C1 segment of cervical spinal cord (tissue), 14 donors: ENCODE data around the gene ZNF606.
A peak's percentile ranks its signal among the peaks of the same experiment; 100 is the strongest.
"Not testable (repeated sequence)": the region's sequence is repeated elsewhere in the genome, so short reads cannot be mapped to it uniquely, and the experiment has no call there.

Experiments used
- DNase-seq, 14 donors: peaks; one replicate each; lab custom pipeline; 2025; lab: John Stamatoyannopoulos, UW

Gene ZNF606

GRCh38 chr19:58010507-58010906 is 7.9 kb upstream of the ZNF606 start:
- DNase-seq = no peak

DNA sequence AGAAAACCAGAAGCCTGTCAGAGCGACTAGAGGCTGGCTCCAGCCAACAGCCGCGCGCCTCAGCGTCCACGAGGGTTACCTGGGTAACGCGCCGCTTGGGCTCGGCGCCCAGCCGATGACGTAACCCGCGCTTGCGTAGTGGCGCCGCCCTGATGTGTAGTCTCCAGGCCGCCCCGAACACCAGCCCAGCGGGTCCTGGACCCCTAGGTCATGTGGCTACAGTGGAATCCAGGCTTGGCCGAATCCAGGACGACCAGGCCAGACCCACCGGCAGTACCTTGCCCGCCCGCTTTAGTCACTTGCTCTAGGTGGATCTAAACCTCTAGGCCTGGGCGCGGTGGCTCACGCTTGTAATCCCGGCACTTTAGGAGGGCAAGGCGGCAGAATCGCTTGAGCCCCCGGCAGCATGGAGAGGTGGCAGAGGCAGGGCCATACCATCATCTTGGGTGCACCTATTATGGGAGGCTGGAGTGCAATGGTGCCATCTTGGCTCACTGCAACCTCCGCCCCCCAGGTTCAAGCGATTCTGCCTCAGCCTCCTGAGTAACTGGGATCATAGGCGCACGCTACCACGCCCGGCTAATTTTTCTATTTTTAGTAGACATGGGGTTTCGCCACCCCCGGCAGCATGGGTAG is 7.2 kb upstream of the ZNF606 start:
- peak; percentile 20 to 93 (median 82) for DNase-seq

DNA sequence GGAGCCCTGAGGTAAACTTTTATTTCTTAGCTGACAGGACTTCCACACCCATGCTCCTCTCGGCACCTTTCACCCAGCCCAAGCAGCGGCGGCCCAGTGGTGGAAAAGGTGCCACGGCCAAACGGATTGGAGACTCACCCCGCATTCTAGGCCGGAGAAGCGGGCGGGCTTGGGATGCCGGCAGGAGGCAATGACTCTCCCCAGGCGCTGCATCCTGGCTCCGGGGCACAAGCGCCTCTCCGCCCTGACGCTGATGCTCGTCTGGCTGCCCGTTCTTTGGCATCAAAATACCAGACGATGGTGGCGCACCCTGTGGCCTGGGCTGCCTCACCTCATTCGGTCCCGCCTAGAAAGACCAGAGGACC is 6.7 kb upstream of the ZNF606 start:
- DNase-seq = no peak

DNA sequence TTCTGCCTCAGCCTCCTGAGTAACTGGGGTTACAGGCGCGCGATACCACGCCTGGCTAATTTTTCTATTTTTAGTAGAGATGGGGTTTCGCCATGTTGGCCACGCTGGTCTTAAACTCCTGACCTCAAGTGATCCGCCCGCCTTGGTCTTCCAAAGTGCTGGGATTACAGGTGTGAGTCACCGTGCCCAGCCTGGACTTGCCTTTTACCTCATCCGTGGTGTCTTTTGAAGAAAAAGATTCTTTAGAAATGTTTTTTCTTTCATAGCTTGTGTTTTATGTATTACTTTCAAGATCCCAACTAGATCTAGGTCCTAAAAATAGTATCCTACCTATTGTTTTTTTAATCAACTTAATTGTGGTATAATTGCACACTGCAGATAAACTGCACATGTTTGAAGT is 6.3 kb upstream of the ZNF606 start:
- not testable (repeated sequence) for DNase-seq

- no peak for DNase-seq
Measured at GRCh38 chr19:58007285-58007684, 4.7 kb upstream of the ZNF606 start.

- DNase-seq = peak in 1 of 14 donors; percentile 32
Measured at GRCh38 chr19:58003174-58003828, 681 bp upstream of the ZNF606 start.

DNA sequence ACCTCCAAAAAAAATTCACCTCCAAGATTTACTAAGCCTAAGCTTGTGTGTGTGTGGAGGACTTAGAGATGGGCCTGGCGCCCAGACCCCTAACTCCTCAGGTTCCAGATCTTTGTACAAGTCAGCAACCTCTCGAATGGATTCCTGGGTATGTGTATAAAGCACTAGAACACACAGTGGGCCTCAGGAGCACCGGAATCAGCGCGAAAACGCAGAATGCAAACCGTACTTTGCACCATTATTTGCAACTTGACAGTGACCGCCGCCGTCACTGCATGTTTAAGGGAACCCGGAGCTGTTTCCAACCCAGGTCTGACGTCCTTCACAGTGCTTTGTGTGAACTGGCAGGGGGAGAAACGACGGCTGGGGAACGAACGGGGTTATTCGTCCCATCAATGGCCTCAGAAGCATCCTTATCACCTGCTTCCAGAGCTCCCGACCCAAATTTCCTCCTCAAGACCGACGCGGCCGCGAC is 688 bp downstream of the ZNF606 start:
- peak in 1 of 14 donors; percentile 58 for DNase-seq

DNA sequence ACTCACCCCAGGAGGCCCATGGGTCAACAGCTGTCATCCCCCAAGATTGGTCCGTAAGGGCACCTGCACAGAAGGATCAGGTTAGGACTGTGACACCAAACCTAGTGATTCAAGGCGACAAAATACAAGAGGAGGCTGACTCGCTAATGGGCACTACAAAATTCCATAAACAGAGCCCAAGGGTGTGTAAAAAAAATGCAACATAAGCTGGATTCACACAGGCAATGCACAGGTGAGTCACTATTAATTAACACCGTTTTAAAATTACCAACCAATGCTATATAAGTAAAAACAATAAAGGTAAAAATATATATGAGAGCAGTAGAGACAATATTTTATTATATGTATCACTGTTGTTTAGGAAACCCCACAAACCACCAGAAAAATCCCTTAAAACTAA is 1.9 kb downstream of the ZNF606 start:
- no peak for DNase-seq

GRCh38 chr19:57992841-57993240 is 9.8 kb downstream of the ZNF606 start:
- DNase-seq = no peak

- no peak for DNase-seq
Measured at GRCh38 chr19:57978586-57979289, 23.9 kb downstream of the ZNF606 start.

DNA sequence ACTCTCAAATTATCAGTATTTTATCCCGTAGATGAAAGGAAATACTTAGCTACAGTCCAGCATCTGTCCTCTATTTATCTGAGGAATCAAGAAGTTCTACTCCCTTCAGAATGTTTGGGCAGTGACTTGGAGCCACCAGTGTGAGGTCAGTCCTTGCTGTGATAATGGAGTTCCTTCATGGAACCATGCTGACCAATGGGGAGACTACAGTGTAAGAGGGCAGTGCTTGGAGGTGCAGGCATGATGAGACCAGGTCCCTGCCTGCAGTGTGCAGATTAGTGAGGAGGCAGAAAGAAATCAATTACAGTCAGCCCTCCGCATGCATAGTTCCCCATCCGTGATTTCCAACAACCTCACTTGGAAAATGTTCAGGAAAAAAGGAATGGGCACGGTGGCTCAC is 28.2 kb downstream of the ZNF606 start, which contains the start of gene C19orf18:
Gene C19orf18 (minus strand): TSS at position 101 of the 400 bp plus-strand sequence. CDS start 102 bp downstream, outside the sequence.
- no peak for DNase-seq

GRCh38 chr19:57964761-57965160 is 37.9 kb downstream of the ZNF606 start:
- DNase-seq = no peak

DNA sequence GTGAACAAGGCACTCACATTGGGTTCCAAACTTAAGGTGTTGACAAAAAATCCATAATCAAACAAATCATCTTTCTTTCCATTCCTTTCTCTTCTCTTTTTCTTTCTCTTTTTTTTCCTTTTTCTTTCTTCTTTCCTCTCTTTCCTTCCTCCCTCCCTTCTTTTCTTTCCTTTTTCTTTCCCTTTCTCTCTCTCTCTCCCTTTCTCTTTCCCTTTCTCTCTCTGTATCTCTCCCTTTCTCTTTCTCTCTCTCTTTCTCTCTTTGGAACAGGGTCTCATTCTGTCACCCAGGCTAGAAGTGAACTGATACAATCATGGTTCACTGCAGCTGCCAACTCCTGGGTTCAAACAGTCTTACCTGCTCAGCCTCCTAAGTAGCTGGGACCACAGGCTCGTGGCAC is 40.8 kb downstream of the ZNF606 start:
- DNase-seq = no peak

GRCh38 chr19:57954996-57955395 is 47.6 kb downstream of the ZNF606 start:
- no peak for DNase-seq

DNA sequence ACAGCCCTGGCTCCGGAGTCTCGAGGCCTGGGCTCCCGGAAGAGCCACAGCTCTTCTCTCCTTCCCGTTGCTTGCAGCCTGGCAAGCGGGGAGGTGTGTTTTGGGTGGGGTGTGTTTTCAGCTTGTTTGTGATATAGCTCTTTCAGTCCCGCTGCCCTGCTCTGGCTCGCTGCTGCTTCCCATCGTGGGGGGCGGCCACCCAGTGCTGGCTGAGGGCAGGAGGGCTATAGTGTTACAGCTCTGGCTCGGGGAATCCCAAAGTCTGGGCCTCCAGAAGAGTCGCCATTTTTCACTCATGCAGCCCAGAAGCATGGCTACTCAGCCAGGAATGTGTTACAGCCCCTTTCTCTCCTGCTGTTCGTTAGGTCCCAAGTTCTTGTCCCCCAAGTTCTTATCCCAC is 52.9 kb downstream of the ZNF606 start:
- DNase-seq = no peak

DNA sequence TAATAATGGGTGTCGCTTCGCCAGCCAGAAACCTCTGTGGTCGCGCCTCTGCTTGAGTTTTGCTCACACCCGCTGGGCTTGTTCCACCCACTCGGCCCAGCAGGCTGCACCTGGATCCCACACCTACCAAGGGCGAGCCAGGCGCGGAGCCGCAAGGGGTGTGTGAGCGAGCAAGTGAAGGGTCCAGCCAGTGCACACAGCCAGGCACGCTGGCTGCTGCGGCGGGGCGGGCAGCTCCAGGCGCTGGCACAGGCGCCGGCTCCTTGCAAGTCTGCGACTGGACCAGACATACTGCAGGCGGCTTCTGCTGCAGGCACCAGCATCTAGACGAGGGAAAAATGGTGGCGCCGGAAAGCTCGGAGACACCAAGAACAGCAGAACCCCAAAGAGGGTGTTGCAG is 53.3 kb downstream of the ZNF606 start:
- DNase-seq = no peak

- DNase-seq = peak; percentile 70 to 96 (median 90)
Measured at GRCh38 chr19:57947419-57948134, 55.0 kb downstream of the ZNF606 start, which contains the start of gene ZNF256. Gene ZNF256, minus strand, starts transcription at chr19:57947706. Its CDS starts 232 bp downstream, at chr19:57947474.

DNA sequence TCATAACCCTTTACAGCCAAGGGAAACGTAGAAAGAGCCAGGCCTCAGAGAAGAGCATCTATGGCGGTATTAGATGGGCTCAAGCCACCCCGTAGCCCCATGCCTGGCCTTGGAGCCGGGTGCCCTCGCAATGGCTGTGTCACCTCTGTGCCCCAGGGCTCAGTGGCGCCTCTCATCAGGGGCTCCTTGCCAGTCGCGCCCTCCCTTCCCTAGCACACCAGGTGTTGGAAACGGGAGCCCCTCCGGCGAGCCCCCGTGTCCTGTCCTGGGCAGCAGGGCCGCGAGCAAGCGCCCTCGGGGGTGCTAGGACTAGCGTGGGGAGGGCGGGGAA is 55.6 kb downstream of the ZNF606 start:
- DNase-seq = no peak

DNA sequence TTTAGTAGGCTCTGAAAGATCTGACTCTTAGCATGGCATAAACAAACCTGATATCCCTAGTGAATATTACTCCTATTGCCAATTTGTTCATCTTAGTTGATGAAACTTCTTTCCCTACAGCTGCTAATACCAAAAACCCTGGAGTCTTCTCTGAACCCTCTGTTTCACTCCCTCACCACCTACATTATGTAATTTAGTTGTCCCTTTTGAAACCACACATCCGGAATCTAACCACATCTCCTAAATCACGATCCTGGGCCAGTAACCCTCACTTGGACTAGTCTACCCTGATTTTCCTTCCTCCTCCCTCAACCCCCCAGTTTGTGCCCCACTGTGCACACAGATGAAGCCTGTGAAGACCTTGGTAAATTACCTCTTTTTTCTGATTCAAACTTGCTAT is 56.3 kb downstream of the ZNF606 start:
- no peak for DNase-seq

DNA sequence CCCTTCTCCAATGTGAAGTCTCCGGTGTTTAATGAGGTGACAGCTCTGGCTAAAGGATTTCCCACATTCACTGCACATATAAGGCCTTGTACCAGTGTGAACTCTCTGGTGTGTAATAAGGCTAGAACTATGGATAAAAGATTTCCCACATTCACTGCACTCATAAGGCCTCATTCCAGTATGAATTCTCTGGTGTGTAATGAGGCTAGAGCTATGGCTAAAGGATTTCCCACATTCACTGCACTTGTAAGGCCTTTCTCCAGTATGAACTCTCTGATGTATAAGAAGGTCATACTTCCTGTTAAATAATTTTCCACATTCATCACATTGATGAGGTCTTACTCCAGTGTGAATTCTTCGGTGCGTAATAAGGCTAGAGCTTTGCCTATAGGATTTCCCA is 61.0 kb downstream of the ZNF606 start:
- DNase-seq = no peak

- DNase-seq = peak in 1 of 14 donors; percentile 19
Measured at GRCh38 chr19:57935731-57936130, 66.9 kb downstream of the ZNF606 start.
